ENCODE measurements around the gene SIRT5.

The SIRT5 gene

DNA sequence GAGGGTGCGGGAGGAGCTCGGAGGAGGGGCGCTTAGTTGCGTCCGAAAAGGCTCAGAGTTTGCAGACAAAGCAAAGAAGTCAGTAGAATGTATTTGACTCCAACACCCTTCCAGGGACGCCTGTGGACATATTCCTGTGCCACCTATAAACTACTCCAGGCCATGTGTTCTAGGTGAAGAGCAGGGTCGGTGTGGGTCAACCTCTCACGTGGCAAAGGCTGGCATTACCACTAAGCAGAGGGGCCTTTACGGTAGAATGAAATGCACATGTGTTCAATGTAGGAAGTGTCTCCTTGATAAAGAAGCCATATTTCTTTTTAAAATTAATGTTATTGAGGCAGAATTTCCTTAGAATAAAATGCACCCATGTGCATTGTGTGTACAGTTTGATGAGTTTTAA, 15.4 kb downstream of the SIRT5 start:
- no peak for DNase-seq (ENCODE audit: low read depth in 2 of 2)

DNA sequence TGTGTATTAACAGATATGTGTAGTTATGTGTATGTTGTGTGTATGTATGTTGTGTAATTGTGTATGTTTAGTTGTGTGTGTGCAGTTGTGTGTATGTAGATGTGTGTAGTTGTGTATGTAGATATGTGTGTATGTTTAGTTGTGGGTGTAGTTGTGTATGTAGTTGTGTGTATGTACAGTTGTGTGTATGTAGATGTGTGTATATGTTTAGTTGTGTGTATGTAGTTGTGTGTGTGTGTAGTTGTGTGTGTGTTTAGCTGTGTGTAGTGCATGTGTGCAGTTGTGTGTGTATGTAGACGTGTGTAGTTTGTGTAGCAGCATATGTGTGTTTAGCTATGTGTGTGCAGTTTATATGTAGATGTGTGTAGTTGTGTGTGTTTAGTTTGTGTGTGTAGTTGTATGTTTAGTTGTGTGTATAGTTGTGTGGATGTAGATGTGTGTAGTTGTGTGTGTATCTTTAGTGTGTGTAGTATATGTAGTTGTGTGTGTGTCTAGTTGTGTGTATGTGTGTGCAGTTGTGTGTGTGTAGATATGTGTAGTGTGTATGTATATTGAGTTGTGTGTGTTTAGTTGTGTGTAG, 16.3 kb downstream of the SIRT5 start:
- DNase-seq (ENCODE audit: low read depth in 2 of 2): no peak

GRCh38 chr6:13591205-13591921, 17.0 kb downstream of the SIRT5 start:
- DNase-seq (ENCODE audit: low read depth in 2 of 2): no peak

GRCh38 chr6:13593103-13593502, 18.7 kb downstream of the SIRT5 start:
- no peak for DNase-seq (ENCODE audit: low read depth in 2 of 2)

DNA sequence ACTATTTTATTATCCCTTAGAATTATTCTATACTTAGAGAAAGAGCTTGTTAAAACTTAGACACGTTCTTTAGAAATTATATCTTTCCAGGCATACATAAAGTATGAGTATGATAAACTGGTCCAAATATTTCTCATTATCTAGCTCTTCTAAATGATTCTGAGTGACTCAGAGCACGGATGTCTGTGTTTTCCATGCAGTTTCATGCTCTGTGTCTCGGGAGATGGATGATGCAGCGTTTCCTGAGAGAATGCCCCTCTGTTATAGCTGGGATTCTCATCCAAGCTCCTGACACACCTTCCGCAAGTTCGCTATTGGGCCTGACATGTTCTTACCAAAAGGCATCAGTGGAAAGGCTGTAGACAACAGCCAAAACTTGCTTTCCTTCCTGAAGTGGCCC, 19.3 kb downstream of the SIRT5 start:
- no peak for DNase-seq (ENCODE audit: low read depth in 2 of 2)

DNA sequence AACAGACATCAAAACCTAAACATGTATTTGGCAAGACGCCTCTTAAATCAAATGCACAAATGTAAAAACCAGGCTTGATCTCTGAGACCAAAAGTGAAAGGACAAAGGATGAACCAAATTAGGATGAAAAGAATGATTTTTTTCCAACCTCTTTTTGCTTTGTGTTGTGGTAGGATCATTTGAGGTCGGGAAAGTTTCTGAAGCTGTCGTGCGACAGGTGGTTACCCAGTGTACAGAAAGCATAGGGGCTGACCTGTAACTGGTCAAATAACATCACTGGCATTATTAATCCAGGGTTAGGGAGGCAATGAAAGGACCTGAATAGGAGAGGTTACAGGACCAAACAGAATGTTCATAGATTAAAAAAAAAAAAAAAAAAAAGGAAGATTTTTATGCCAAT, 22.7 kb downstream of the SIRT5 start:
- DNase-seq (ENCODE audit: low read depth in 2 of 2): no peak

- DNase-seq (ENCODE audit: low read depth in 2 of 2): no peak
Measured at GRCh38 chr6:13600036-13600435, 25.6 kb downstream of the SIRT5 start.

GRCh38 chr6:13604135-13604534, 29.7 kb downstream of the SIRT5 start:
- no peak for DNase-seq (ENCODE audit: low read depth in 2 of 2)

GRCh38 chr6:13604546-13605416, 30.4 kb downstream of the SIRT5 start:
- DNase-seq (ENCODE audit: low read depth in 2 of 2): no peak

- DNase-seq (ENCODE audit: low read depth in 2 of 2): no peak
Measured at GRCh38 chr6:13605634-13606033, 31.2 kb downstream of the SIRT5 start.

GRCh38 chr6:13611715-13612114, 37.3 kb downstream of the SIRT5 start:
- no peak for DNase-seq (ENCODE audit: low read depth in 2 of 2)

GRCh38 chr6:13613029-13613594, 38.7 kb downstream of the SIRT5 start:
- no peak for DNase-seq (ENCODE audit: low read depth in 2 of 2)

DNA sequence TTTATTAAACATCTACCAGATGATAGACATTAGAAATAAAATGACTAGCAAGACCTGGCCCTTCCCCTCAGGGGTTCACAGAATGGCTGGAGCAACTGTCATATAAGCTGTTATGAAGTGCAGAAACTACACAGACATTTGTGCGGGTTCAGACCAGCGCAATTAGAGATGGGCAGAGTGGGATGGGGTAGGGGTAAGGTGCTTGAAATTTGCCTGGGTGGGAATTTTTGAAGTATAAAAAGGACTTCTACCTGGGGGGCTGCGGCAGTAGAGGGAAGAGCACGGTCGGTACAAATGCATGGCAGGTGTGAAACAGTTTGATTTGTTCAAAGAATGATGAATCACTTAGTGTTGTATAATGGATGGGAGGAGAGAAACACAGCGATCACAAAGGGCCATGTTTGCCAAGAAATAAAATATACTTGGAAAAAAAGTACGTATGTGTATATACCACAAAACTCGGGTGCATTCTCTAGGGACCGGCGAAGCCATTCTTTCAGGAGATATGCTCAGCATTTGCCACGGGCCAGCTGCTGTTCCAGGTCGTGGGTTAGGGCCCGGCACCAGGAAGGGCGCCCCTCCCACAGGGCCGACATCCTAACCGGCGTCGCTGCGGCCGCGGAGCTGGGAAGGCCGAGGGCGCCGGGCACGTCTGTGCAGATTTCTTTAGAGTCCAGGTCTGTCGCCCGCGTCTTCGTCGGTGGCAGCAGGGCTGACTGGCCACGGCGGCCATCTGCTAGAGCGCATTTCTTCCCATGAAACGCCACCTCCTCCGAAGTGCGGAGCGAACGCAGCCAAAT, 39.9 kb downstream of the SIRT5 start:
- peak; percentile 9 to 19 for DNase-seq (ENCODE audit: low read depth in 2 of 2)

DNA sequence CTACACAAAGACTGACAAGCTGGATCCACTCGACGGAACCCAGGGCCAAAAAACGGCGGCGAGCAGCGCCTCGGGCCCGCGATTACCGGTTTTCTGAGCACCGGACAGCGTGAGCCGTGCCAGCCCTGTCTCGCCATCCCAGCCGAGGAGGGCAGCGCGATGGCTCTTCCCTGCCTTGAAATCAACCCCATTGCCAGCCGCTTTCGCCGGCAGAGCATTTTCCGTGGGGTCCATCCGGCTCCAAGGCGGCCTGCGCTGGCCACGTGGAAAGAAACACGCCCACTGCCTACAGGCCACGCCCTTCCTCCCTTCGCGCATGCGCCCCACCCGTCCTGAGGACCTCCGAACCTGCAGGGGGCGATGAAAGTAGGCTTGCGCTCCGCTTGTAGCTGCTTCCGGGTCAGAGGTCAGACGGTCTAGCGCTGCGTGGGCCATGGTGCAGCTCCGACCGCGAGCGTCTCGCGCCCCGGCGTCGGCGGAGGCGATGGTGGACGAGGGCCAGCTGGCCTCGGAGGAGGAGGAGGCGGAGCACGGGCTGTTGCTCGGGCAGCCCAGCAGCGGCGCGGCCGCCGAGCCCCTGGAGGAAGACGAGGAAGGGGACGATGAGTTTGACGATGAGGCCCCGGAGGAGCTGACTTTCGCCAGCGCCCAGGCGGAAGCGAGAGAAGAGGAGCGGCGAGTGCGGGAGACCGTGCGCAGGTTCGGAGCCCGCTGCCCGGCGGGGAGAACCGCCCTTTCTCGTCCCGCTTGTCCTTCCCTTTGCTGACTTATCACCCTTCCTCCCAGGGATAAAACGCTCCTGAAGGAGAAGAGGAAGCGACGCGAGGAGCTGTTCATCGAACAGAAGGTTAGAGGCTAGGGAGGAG, 40.8 kb downstream of the SIRT5 start, which contains the start of gene NOL7:
Gene NOL7 (plus strand): TSS at position 410 of the 866 bp plus-strand sequence. CDS start 24 bp downstream, at position 434.
- peak; percentile 98 for DNase-seq (ENCODE audit: low read depth in 2 of 2)

DNA sequence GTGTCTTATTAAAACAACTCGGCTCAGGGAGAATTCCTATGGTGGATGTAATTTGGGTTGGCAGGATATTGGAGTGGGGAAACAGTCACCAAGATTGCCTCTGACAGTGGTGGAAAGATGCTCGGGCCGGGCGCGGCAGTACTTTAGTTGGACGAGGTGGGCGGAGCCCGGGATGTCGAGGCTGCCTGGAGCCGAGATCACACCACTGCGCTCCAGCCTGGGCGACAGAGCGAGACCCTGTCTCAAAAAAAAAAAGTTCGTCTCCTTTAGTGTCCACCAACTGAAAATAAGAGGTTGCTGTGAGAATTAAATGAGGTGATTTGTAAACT, 41.4 kb downstream of the SIRT5 start:
- peak; percentile 26 to 28 for DNase-seq (ENCODE audit: low read depth in 2 of 2)

DNA sequence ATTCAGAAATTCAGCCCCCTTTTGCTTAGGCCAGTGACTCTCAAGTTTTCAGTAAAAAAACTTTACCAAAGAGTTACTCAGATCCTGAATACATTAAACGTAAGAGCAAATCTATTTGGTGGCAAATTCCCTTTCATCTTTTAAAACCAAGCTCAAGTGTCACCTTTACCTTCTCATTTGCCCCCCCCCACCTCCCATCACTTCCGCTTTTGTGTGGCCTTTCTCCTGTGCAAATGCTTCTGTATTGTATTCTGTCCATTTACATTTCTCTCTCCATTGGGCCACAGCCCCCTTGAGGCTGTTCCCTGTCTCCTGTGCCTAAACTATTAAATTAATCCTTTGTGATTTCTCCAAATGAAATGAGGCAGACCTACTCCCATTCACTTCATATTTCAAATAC, 42.7 kb downstream of the SIRT5 start:
- DNase-seq (ENCODE audit: low read depth in 2 of 2): no peak

DNA sequence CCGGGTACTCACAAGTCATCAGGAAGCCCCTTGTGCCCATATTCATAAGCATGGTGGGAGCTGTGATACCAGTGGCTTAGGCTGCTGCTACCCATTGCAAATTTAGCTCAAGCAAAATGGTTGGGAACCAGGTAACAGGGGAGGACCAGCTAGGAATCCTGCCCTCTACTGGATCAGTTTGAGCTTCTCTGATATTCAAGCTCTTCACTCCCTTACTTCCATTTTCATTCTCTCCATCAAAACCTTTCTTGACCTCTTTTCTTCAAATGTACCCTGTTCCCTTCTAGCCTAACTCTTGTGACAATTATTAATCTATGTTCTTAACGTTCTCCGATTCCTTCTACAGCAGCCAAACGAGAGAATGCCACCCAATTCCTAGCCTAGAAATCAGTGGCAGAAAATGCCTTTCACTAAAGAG, 50.5 kb downstream of the SIRT5 start:
- DNase-seq (ENCODE audit: low read depth in 2 of 2): no peak

- no peak for DNase-seq (ENCODE audit: low read depth in 2 of 2)
Measured at GRCh38 chr6:13629459-13630116, 55.2 kb downstream of the SIRT5 start.

DNA sequence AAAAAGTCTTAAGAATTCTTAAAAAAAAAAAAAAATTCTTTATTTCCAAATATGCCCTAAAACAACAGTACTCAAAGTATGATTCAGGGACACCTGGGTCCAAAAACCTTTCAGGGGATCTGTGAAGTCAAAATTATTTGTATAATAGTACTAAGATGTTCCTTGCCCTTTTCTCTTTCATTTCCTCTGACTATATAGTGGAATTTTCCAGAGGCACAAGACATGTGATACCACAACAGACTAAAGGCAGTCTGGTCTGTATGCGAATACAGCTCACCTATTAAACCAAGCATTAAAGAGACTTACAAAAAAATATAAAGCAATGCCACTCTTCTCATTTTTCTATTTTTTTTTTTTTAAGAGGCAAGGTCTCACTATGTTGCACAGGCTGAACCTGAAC, 56.1 kb downstream of the SIRT5 start:
- no peak for DNase-seq (ENCODE audit: low read depth in 2 of 2)

DNA sequence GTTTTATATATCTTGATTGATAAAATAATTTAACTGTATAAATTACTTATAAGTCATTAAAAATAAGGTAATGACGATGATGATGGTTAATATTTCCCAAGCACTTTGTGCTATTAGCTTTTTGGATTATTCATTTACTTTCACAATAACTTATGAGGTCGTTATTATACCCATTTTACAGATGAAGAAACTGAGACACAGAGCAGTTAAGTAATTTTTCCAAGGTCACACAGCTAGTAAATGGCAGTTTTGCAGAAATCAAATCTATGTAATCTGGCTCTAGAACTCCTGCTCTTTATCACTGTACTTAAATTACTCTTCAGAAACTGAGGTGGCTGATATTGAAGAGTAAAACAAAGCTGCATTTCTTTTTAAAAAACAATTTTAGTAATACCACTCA, 58.9 kb downstream of the SIRT5 start:
- DNase-seq (ENCODE audit: low read depth in 2 of 2): no peak
